HG02973 (cell line): ENCODE measurements around the gene PLD5.
A peak's percentile ranks its signal among the peaks of the same experiment; 100 is the strongest.
"Not testable (repeated sequence)": the region's sequence is repeated elsewhere in the genome, so short reads cannot be mapped to it uniquely, and the experiment has no call there.

ENCODE experiments used
- ATAC-seq: cut with Tn5 transposase; IDR thresholded peaks from one replicate; pipeline ENCODE4 v1.9.1; 2021; ENCODE audit warnings: moderate library complexity; ENCODE audit not compliant: unreplicated experiment

Gene PLD5

GRCh38 chr1:242288067-242288466, 236.4 kb downstream of the PLD5 start:
- ATAC-seq: not testable (repeated sequence)

DNA sequence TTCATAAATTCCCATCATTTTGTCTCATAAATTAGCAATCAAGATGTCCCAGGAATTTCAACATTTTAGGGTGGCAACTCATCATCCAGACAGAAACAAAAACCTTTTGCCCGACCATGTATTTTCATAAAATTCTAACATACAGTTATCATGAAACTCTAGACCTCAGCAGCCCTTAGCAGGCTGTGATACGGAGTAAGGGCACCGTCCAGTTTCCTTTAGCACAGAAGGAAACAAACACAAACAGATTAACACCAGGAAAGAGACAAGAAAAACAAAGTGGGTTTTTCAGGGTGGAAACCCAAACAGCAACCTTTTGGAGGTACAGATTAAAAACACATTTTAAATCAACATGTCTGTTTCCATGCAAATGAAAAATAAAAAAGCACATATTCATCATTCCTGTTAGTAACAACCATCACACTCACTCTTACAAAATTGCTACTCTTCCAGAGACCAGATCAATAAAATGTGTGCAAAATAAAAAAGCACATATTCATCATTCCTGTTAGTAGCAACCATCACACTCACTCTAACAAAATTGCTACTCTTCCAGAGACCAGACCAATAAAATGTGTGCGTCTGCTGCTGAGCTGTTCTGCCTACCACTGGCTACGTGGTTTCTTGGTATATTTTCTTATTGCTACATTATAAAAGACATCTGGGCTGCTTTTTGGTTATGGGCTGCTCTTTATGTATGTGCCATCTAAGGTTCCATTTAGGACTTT, 241.6 kb downstream of the PLD5 start:
- ATAC-seq: not testable (repeated sequence)

- not testable (repeated sequence) for ATAC-seq
Measured at GRCh38 chr1:242278406-242278805, 246.1 kb downstream of the PLD5 start.

DNA sequence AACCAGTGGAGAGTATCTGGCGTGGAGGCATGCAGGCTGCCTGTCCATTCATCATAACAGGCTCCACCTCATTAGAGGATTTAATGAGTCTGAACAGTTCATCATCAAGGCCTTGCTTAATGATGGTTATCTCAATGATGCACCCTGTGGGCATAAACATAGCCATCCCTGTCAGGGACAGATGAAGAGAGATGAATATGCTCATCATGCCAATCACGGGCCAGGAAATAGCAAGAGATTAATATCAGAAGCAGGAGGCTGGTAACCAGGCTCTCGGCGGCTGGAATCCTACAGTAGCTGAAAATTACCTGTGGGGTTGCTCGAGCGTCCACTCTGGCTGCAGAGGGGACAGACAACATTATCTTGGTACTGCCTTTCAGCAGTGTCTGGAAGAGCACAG, 247.7 kb downstream of the PLD5 start:
- ATAC-seq: not testable (repeated sequence)

- ATAC-seq: not testable (repeated sequence)
Measured at GRCh38 chr1:242267004-242267403, 257.5 kb downstream of the PLD5 start.

DNA sequence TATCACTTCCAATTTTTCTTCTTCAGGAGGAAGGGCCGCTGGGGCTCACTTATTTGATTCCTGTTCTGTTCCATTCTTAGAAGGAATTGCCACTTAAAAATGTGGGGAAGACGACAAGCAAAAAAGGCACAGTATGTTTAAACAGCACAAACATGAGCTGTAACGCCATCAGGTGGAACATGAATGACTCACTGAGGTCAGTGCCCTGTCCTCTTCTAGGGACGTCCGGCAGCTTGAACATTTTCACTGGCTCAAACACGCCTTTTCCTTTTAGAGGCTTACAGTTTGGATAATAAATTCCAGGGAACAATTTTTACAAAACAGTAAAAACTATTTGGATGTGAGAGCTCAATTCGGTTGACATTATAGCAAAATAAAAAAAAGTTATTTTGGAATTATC, 260.1 kb downstream of the PLD5 start:
- not testable (repeated sequence) for ATAC-seq

- no peak for ATAC-seq
Measured at GRCh38 chr1:242245255-242245654, 279.2 kb downstream of the PLD5 start.

- peak; percentile 96 for ATAC-seq
Measured at GRCh38 chr1:242243472-242243871, 281.0 kb downstream of the PLD5 start.

DNA sequence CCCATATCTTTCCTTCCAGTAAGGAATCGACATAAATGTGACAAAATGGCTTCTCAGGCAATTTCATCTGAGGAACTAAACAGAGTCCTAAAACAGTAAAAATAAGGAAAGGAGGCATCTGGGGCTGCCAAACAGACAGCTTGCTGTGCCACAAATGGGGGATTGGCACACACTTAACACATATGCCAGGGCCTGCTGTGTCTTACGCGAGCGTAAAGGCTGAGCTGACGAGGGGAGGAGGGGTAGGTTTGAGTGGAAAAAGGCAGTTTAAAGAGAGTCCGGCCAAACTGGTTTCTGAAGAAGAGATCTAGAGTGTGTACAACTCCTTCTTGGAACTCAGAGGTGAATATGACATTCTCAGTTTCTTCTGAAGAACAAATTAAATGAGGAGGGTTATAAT, 281.5 kb downstream of the PLD5 start:
- peak; percentile 7 for ATAC-seq

DNA sequence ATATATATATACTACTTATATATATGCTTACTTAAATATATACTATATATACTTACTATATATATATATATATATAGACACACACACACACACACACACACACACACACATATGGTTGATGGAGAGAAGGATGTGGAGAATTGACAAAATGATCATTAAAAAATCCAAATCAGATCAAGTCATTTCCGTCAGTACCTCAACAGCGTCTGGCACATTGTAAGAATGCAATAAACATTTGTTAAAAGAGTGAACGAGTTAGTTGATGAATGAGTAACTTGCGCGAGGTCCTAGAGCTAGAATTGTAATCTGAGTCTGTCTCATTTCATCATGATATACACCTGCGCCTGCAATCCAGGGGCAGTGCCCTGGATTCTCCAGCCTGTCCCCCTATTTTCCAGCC, 282.6 kb downstream of the PLD5 start:
- ATAC-seq: no peak

- ATAC-seq: no peak
Measured at GRCh38 chr1:242240691-242241090, 283.8 kb downstream of the PLD5 start.

- ATAC-seq: no peak
Measured at GRCh38 chr1:242240077-242240476, 284.4 kb downstream of the PLD5 start.

DNA sequence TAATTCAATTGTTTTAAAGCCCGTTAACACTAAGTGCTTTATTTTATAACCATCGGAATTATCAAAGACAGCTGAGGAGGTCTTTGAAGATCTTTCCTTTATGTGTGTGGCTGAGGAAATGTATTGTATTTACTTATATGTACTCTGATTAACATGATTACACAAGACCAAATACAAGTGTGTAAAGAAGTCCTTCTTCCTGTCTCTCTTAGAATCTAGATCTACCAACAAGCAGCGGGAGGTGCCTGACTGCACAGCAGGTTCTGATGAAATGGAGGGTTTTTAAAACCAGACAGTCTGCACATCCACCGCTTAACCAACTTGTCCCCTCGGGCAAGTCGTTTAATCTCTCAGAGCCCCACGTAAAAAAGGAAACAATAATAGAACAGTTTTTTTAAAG, 285.1 kb downstream of the PLD5 start:
- no peak for ATAC-seq

DNA sequence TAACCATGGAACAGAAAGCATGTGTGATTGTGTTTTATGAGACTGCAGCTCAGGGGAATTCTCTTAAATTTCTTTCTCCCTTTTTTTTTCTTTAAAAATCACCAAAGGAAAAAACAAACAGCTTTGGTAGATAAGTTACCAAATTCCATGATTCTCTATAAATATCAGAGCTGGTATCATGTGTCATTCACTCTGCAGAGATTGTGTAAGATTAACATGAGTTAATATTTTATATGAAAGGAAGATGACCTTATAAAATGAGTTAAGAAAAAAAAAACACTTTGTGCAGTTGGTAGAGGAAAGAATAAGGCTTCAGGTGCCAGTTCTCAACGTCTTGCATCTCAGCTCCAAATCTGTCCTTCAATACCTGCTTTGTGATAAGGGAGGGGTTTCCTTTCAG, 287.4 kb downstream of the PLD5 start:
- ATAC-seq: no peak

DNA sequence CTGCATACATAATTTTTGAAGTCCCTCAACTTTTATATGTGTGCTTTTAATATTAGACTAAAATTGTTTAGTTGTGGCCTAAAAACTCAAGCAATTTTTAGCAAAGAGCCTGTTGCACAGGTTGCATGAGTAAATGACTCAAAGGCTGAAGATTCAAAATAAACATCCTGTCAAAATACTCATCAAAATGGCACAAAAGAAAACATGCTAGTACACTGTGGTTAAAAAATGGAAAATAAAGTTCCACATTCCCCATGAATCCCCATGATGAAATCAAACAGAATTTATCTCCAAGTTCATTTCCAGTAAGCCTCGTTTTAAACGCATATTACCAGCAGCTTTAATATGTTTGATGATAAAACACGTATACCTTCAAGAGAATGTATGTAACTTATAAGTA, 295.5 kb downstream of the PLD5 start:
- ATAC-seq: no peak

- no peak for ATAC-seq
Measured at GRCh38 chr1:242225767-242226573, 298.5 kb downstream of the PLD5 start.

DNA sequence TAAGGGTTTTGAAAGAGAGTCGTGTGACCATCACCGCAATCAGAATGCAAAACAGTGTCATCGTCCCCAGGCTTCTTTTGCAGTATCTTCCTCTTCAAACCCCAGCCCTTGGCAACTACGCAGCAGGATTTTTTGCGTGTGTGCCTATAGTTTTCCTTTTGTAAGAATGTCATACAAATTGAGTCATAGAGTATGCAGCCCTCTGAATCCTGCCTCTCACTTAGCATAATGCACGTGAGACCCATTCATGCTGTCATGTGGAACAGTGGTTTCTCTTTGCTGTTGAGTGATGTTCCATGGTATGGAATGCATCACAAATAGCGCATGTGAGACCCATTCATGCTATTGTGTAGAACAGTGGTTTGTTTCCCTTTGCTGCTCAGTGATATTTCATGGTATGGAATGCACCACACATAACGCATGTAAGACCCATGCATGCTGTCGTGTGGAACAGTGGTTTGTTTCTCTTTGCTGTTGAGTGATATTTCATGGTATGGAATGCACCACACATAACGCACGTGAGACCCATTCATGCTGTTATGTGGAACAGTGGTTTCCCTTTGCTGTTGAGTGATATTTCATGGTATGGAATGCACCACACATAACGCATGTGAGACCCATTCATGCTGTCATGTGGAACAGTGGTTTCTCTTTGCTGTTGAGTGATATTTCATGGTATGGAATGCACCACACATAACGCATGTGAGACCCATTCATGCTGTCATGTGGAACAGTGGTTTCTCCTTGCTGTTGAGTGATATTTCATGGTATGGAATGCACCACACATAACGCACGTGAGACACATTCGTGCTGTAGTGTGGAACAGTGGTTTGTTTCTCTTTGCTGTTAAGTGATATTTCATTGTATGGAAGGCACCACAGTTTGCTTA, 299.4 kb downstream of the PLD5 start:
- ATAC-seq: not testable (repeated sequence)

DNA sequence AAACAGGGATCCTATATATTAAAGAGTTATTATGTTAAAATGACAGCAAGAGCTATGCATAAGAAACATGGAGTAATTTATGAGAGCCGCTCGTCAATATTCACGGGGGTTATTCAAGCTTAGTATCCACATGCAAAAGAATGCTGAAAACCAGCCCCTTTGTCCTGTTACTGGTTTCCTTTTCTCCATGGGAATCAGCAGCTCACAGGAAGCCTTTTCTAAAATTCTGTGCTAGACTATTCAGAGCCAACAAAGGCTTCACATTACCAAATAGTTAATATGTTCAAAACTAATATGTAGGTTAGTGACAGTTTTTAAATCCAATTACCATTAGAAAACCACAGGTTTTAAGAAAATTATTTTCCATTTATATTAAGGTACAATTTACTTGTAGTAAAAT, 300.0 kb downstream of the PLD5 start:
- ATAC-seq: no peak

DNA sequence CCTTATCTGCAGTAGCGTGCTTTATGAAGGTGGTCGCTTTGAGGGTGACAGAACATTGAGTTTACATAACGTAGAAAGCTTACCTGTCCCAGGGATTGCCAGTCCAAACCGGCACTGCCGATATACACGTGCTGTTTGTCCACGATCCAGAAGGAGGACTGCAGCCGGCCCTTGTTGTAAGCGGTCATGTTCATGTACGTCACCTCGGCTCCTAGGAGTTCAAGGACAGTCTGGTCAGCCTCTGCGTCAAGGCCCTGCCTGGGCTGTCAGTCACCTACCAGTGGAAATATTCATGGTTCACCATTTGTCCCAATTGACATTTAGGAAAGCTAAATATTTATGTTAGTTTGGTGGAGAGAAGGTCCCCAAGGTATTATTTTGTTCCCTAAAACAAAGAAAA, 304.6 kb downstream of the PLD5 start:
- ATAC-seq: no peak

DNA sequence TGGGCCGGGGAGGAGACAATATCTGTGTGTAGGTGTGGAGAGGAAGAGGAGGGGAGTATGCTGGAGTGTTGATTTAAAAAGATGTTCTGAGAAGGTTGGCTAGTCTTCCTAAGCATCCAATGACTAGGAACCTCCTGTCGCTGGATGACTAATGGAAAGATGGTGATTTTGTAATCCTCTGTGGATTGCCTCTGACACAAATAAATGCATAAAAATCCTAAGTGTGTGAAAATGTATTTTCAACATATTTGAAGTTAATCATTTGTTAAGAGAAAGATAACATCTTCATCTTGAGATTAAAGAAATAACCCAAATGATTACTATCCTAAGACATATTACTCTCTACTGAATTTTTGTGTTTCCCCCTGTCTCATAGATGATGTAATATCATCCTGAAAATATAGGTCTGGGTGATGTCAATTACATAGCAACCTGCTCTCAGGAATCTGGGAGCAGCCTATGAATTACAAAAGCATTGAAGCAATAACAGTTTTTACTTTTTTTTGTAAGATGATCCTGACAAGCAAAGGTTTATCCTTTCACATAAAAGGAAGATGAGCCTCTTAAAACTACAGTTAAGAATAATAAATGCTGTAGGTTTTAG, 305.1 kb downstream of the PLD5 start:
- no peak for ATAC-seq

DNA sequence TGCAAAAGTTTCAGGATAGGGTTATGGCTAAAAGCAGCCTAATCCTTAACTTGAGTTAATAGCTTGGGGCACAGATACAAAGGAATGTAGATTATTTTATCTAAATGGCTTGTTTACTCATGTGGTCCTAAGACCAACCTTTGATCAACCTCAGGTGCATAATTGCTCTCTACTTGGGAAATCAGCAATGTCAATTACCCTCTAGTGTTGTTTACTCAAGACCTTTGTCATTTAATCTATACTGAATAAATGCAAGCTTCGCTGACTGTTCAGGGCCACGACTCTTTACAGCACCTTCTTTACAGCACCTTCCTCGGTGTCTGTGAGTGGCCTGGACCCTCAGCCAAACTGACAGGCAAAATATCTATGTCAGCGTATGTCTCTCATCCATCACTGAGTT, 308.1 kb downstream of the PLD5 start:
- ATAC-seq: no peak
